Progenitor cell of endocrine pancreas (in vitro differentiated cells): ENCODE data around the gene HLCS. TPM values are rescaled to one million over a fixed set of nuclear protein-coding genes. Genes with fewer than 3 reads are reported as not detected.
A peak's percentile ranks its signal among the peaks of the same experiment; 100 is the strongest.

Experiments
- DNase-seq: peaks from one replicate; pipeline ENCODE4 v3.0.0; 2021; ENCODE audit warnings: low spot score; ENCODE audit not compliant: unreplicated experiment
- H3K27ac Mint-ChIP-seq: 2 replicates; pipeline ENCODE4 v1.8.0; 2021; ENCODE audit warnings: mild to moderate bottlenecking, moderate library complexity, mixed read lengths
- H3K27me3 Mint-ChIP-seq: 2 replicates; pipeline ENCODE4 v1.8.0; 2021; ENCODE audit warnings: mixed read lengths
- H3K36me3 Mint-ChIP-seq: 2 replicates; pipeline ENCODE4 v1.8.0; 2022; ENCODE audit warnings: mixed read lengths; ENCODE audit not compliant: insufficient read depth
- H3K4me1 Mint-ChIP-seq: 2 replicates; pipeline ENCODE4 v1.8.0; 2021; ENCODE audit warnings: low read depth, mixed read lengths
- H3K4me3 Mint-ChIP-seq: 2 replicates; pipeline ENCODE4 v1.8.0; 2021; ENCODE audit warnings: low read depth, mild to moderate bottlenecking, moderate library complexity, mixed read lengths
- H3K9me3 Mint-ChIP-seq: 2 replicates; pipeline ENCODE4 v1.8.0; 2021; ENCODE audit warnings: low read depth, mixed read lengths
- CTCF ChIP-seq: fragments of 200-600 bp; sonication (generic); IDR thresholded peaks from one replicate; pipeline ENCODE4 v1.5.0; 2021; ENCODE audit warnings: antibody characterized with exemption, mild to moderate bottlenecking; ENCODE audit not compliant: unreplicated experiment
- total RNA-seq: library from RNA; stranded (reverse); gene quantifications from 2 replicates; pipeline ENCODE4 v1.2.1, GENCODE V29; 2021

HLCS gene
- total RNA-seq, 1 donor from 2014 or later: 34.3 TPM

- DNase-seq: no peak
- Mint-ChIP-seq H3K27ac (peak overlapping the region; percentile 98), H3K4me3 (peak overlapping the region; percentile 81), H3K9me3 (no peaks in the 10 kb centered on the region), H3K27me3 (no peaks in the 10 kb centered on the region), H3K4me1 (peaks cover 17% of the 10 kb centered on the region), H3K36me3 (peaks cover 6% of the 10 kb centered on the region)
- TF ChIP-seq CTCF: no peak
Measured at GRCh38 chr21:36964827-36965719, 1.4 kb downstream of the HLCS start.

GRCh38 chr21:36964398-36964797, 2.1 kb downstream of the HLCS start:
- H3K4me1 Mint-ChIP-seq: peaks cover 17% of the 10 kb centered on the region
- TF ChIP-seq CTCF: no peak
- peak overlapping the region; percentile 43 for H3K4me3 Mint-ChIP-seq
- no peaks in the 10 kb centered on the region for H3K9me3 Mint-ChIP-seq
- no peak overlapping the region for H3K27ac Mint-ChIP-seq
- H3K36me3 Mint-ChIP-seq: peaks cover 7% of the 10 kb centered on the region
- no peaks in the 10 kb centered on the region for H3K27me3 Mint-ChIP-seq
- DNase-seq: no peak

GRCh38 chr21:36962098-36962780, 4.2 kb downstream of the HLCS start:
- no peak overlapping the region for H3K27ac Mint-ChIP-seq
- no peak for DNase-seq
- peaks cover 17% of the 10 kb centered on the region for H3K4me1 Mint-ChIP-seq
- no peaks in the 10 kb centered on the region for H3K9me3 Mint-ChIP-seq
- H3K27me3 Mint-ChIP-seq: no peaks in the 10 kb centered on the region
- TF ChIP-seq CTCF: no peak
- H3K4me3 Mint-ChIP-seq: no peak overlapping the region
- peaks cover 6% of the 10 kb centered on the region for H3K36me3 Mint-ChIP-seq

GRCh38 chr21:36960676-36961284, 5.7 kb downstream of the HLCS start:
- Mint-ChIP-seq H3K4me3 (no peak overlapping the region), H3K27me3 (no peaks in the 10 kb centered on the region), H3K4me1 (peaks cover 15% of the 10 kb centered on the region), H3K9me3 (no peaks in the 10 kb centered on the region), H3K36me3 (peaks cover 12% of the 10 kb centered on the region), H3K27ac (no peak overlapping the region)
- no peak for TF ChIP-seq CTCF
- DNase-seq: no peak
